GM19240 (cell line): ENCODE results near the gene SERPINF2.
A peak's percentile ranks its signal among the peaks of the same experiment; 100 is the strongest.
"Not testable (repeated sequence)": the region's sequence is repeated elsewhere in the genome, so short reads cannot be mapped to it uniquely, and the experiment has no call there.

Source experiments
- DNase-seq: peaks from one replicate; pipeline ENCODE4 v3.0.0; 2011; ENCODE audit warnings: low spot score; ENCODE audit not compliant: insufficient read length

SERPINF2 gene

GRCh38 chr17:1762901-1763898 lies 20.5 kb downstream of the SERPINF2 start:
- no peak for DNase-seq

GRCh38 chr17:1764284-1764683 lies 21.6 kb downstream of the SERPINF2 start:
- DNase-seq = peak; percentile 37

- not testable (repeated sequence) for DNase-seq
These were observed 22.0 kb downstream of the SERPINF2 start for GRCh38 chr17:1764705-1765104.

DNA sequence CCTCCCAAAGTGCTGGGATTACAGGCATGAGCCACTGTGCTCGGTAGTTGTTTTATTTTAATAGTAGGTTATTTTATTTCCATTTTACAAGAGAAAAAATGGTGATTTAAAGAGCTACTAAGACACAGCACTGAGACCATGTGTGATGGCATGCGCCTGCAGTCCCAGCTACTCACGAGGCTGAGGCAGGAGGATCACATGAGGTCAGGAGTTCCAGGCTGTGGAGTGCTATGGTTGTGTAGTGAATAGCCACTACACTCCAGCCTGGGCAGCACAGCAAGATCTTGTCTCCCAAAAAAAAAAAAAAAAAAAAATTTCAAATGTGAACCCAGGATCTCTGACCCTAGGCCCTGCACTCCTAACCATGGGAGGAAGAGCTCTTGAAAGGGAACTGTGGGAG lies 22.9 kb downstream of the SERPINF2 start:
- DNase-seq = no peak

DNA sequence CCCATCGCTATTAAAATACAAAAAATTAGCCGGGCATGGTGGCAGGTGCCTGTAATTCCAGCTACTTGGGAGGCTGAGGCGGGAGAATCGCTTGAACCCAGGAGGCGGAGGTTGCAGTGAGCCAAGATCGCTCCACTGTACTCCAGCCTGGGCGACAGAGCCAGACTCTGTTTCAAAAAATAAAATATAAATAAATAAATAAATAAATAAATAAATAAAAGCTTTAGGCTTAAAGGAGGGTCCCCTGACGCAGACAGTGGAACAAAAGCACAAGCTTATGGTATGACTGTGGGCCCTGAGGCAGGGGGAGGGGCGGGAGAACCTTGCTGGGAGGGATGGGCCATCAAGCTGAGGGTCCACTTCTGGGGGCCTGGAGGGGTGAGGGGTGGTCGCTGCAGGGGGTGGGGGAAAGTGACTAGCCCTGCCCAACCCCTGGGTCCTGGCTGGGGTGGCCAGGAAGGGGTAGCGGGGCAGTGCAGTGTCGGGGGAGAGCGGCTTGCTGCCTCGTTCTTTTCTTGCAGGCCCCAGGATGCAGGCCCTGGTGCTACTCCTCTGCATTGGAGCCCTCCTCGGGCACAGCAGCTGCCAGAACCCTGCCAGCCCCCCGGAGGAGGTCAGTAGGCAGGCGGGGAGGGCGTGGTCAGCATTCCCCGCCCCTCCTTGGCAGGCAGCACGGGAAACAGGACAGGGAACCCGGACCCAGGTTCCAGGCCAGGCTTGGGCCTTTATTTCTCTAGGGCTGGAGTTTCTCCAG lies 23.9 kb downstream of the SERPINF2 start:
- DNase-seq = no peak

DNA sequence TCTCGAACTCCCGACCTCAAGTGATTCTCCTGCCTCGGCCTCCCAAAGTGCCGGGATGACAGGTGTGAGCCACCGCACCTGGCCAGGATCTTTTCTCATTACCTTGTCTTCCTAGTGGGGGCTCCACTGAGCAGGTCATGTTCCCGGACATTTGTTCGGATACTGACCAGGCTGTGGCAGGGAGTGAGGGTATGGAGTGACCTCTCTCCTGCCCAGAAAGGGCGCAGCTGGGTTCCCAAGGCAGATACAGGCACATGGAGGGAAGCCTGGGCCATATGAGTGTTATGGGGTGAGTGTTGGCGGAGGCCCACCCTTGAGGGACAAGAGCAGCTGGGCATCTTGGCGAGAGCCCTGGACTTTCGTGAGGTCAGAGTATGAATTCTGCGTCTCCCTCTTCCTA lies 24.7 kb downstream of the SERPINF2 start:
- no peak for DNase-seq

GRCh38 chr17:1769822-1770477 lies 27.3 kb downstream of the SERPINF2 start:
- no peak for DNase-seq

DNA sequence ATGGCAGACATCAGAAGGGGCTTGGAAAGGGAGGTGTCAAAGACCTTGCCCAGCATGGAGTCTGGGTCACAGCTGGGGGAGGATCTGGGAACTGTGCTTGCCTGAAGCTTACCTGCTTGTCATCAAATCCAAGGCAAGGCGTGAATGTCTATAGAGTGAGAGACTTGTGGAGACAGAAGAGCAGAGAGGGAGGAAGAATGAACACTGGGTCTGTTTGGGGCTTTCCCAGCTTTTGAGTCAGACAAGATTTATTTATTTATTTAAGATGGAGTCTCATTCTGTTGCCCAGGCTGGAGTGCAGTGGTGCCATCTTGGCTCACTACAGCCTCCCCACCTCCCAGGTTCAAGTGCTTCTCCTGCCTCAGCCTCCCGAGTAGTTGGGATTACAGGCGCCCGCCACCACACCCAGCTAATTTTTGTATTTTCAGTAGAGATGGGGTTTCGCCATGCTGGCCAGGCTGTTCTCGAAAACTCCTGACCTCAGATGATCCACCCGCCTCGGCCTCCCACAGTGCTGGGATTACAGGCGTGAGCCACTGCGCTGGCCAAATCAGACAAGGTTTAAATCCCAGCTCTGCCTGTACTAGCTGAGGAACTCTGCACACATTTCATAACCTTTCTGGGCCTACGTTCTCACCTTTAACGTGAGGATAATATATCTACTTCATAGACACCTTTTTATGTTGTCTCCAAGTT lies 30.5 kb downstream of the SERPINF2 start:
- not testable (repeated sequence) for DNase-seq

DNA sequence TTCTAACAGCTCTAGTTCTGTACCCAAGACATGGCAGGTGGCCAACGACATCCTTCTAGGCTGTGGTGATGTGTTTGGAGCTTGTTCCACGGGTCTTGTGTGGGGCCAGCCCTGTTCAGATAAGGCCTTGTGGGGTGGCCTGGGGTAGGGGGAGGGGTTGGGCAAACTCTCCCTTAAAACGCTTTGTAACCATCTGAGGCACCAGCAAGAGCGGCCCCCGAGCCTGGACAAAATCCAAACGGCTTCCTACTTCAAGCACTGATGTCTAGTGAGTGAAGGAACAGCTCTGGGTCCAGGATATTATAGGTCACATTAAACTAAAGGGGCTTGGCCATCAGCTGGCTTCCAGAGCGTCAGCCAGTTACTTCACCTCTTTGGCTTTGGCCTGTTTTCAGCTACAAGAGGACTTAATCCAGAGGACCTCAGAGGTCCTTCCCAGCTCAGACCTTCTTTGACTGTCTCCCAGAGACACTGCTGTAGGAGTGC lies 31.1 kb downstream of the SERPINF2 start:
- no peak for DNase-seq

DNA sequence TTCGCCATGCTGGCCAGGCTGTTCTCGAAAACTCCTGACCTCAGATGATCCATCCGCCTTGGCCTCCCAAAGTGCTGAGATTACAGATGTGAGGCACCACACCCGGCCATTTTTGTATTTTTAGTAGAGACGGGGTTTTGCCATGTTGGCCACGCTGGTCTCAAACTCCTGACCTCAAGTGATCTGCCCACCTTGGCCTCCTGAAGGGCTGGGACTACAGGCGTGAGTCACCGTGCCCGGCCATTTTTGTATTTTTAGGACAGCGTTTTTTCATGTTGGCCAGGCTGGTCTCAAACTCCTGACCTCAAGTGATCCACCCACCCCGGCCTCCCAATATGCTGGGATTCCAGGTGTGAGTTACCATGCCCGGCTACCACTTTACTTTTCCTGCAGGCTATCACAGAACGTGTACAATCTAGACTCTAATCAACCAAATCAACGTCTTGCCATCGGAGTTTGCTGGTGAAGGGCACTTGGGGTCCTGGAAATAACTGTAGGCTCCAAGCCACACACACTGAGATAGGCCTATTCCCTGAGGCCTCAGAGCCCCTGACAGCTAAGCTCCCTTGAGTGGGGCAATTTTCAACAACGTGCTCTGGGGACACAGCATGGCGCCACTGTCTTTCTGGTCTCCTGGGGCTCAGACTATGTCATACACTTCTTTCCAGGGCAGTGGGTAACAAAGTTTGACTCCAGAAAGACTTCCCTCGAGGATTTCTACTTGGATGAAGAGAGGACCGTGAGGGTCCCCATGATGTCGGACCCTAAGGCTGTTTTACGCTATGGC lies 31.9 kb downstream of the SERPINF2 start:
- no peak for DNase-seq

GRCh38 chr17:1776328-1776727 lies 33.7 kb downstream of the SERPINF2 start:
- no peak for DNase-seq

- DNase-seq = no peak
These were observed 34.2 kb downstream of the SERPINF2 start for GRCh38 chr17:1776857-1777256.

DNA sequence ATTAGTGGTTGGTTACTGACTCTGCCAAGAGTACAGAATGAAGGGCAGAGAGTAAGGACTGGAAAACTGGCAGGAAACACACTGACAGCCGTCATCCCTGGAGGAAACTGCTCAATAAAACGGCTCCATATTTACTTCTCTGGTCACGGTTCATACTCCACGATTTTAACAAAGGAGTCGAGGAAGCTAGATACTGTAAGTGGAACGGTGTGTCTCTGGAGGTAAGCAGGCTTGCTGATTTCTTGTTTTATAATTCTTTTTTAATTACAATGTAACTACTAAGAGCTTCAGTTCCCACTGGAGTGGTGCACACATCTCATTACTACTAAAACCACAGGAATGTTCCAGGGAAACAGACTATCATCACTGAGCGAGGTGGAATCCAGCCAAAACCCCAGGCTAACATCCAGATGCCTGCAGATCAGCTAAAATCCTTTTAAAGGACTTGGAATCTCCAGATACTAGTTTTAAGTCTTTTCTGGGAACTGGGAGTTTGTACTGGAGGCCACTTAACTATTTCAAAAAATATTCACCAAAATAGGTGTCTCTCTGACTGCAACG lies 37.0 kb downstream of the SERPINF2 start:
- DNase-seq = no peak

DNA sequence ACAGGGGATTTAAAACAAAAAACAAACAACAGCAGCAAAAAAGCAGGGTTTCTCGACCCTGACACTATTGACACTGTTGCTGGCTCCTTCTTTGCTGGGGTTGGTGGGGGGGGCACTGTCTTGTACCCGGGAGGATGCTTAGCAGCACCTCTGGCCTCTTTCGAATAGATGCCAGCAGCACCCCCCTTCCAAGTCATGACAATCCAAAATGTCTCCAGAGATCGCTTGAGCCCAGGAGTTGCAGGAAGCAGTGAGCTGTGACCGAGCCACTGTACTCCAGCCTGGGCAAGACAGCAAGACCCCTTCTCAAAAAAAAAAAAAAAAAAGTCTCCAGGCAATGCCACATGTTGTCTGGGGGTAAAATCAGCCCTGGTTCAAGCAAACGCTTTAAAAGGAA lies 39.5 kb downstream of the SERPINF2 start:
- DNase-seq = no peak

DNA sequence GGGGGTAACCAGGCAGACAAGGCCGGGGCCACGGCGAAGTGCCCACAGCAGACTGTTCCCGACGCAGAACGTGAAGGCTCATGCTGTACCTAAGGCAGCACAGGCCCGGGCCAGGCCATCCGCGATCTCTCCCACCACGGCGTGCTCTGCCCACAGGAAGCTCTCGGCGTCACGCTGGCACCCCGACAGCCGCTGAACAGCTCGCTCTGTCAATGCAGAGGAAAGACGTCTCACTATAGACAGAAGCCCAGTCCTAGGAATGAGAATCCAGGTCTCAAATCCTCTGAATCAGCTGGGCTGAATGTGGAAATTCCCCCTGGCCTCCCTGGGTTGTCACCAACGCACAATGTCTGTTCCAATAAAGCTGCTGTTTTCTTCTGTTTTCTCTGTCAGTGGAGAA lies 40.6 kb downstream of the SERPINF2 start:
- DNase-seq = no peak

- DNase-seq = no peak
These were observed 41.4 kb downstream of the SERPINF2 start for GRCh38 chr17:1783834-1784611.

DNA sequence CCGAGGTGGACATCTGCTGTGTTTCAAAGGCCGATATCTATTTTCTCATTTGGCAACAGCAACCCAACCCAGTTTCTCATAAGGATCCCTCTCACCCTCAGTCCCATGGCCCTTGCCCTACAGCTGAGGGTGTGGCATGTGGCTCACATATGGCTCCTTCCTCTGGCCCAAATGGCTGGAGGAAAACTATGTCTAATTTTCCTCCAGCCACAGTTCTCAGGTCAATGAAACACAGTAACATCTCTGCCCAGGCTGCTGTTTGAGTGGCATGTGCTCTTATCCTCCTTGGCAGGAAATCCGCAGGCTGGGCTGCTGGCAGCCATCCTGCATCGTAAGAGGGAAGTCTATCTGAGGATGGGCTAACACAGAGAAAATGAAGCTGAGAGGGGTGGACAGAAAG lies 43.3 kb downstream of the SERPINF2 start:
- DNase-seq = no peak

DNA sequence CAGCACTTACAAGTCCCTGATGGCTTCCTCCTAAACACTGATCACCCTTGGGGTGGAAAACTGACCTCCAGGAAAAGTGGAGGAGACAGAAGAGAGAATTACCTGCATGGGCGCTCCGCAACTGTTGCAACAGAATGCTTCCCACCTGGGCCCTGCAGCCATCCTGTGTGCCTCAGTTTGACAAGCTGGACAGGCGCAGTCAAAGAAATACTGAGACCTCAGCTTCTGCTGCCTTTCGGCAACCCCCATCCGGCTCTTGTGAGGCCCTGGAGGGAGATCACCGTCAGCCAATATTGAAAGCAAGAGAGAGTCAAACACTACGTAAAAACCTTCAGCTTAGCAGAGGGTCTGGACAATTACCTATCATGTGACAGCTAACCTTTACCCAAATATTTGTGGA lies 44.0 kb downstream of the SERPINF2 start:
- no peak for DNase-seq

DNA sequence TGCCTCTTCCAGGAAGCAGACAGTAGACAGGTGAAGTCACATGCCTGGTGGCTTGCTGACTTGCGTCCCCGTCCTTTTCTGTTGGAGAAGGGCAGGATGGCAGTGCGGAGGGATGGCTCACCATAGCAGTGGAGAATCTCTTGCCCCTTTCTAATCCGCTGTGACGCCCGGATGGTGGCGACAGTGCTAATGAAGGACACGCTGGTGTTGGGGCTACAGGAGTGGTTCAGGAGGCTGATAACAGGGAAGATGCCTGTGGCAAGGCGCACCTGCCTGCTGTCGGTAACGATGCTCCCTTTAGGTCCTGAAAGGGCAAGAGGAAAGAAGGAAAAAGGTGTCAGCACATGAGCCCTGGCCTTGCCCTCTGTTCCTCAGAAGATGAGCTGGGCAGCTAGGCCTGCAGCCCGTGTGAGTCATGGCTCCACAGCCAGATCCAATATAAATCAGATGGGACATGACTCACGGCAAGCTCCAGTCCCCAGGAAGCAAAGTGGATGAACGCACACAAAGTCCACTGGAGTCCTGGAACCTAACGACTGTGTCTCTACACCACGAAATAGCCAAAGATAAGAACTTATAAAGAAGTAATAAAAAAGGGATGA lies 44.7 kb downstream of the SERPINF2 start:
- DNase-seq = no peak
